Ovary (tissue), 3 donors: Measurements from ENCODE around the gene RAB9A.

ENCODE experiments used
- POLR2A ChIP-seq: fragments of 450-650 bp; IDR thresholded peaks from one replicate; pipeline ENCODE4 v1.6.1; 2017; ENCODE audit warnings: antibody characterized with exemption, mild to moderate bottlenecking, moderate library complexity
- TF ChIP-seq, protein P1 (sequence below), 3 donors: fragments of 450-650 bp in 2 of 3; fragments of 200-600 bp in 1 of 3; IDR thresholded peaks; one replicate each; pipeline versions ENCODE4 v1.5.1 to v1.8.0; 2016 to 2022; ENCODE audit warnings: antibody characterized with exemption in 3 of 3, mild to moderate bottlenecking in 1 of 3
- donor health status: DM: no; HTN: no; CAD: no.

DNA sequence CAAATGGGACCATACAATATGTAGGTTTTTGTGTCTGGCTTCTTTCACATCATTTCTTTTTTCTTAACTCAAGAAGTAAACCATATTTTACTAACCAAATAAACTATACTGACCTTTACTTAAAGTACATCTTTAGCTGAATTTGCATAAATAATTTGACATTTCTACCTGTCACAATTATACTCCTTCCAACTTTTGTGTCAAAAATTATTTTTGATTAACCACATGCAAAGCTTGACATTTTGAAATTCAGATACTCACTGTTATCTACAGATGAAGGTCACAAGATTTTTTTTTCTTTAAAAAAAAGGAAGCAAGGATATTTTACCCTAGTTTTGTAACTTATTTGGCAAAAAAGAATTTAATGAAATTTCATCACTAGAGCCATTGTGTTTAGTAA, 12.0 kb upstream of the RAB9A start:
- TF ChIP-seq POLR2A: no peak
- TF ChIP-seq, protein P1, sequence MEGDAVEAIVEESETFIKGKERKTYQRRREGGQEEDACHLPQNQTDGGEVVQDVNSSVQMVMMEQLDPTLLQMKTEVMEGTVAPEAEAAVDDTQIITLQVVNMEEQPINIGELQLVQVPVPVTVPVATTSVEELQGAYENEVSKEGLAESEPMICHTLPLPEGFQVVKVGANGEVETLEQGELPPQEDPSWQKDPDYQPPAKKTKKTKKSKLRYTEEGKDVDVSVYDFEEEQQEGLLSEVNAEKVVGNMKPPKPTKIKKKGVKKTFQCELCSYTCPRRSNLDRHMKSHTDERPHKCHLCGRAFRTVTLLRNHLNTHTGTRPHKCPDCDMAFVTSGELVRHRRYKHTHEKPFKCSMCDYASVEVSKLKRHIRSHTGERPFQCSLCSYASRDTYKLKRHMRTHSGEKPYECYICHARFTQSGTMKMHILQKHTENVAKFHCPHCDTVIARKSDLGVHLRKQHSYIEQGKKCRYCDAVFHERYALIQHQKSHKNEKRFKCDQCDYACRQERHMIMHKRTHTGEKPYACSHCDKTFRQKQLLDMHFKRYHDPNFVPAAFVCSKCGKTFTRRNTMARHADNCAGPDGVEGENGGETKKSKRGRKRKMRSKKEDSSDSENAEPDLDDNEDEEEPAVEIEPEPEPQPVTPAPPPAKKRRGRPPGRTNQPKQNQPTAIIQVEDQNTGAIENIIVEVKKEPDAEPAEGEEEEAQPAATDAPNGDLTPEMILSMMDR (IDR thresholded peaks at IDR 0.05): no peak
